Neural progenitor cell (in vitro differentiated cells): ENCODE data around the gene ATP5PF. TPM values are rescaled to one million over a fixed set of nuclear protein-coding genes. Genes with fewer than 3 reads are reported as not detected.

ENCODE experiments used
- DNase-seq: peaks from one replicate; pipeline ENCODE4 v3.0.0-alpha.2; 2016; ENCODE audit warnings: low spot score
- H2AFZ ChIP-seq: fragments of 200-600 bp; sonication (generic); replicated peaks from 2 replicates; pipeline ENCODE4 v1.6.1; 2016; ENCODE audit warnings: antibody characterized with exemption
- H3F3A ChIP-seq: fragments of 200-600 bp; sonication (generic); 2 replicates; pipeline ENCODE4 v1.6.1; 2016; ENCODE audit warnings: antibody characterized with exemption, low read depth
- H3K27ac ChIP-seq: fragments of 200-600 bp; sonication (generic); 2 replicates; pipeline ENCODE4 v1.5.1; 2016; ENCODE audit warnings: mild to moderate bottlenecking
- H3K27me3 ChIP-seq: fragments of 200-600 bp; sonication (generic); 2 replicates; pipeline ENCODE4 v1.6.1; 2016; ENCODE audit warnings: mild to moderate bottlenecking, moderate library complexity
- H3K36me3 ChIP-seq: fragments of 200-600 bp; sonication (generic); 2 replicates; pipeline ENCODE4 v1.5.1; 2016
- H3K4me1 ChIP-seq: fragments of 200-600 bp; sonication (generic); 2 replicates; pipeline ENCODE4 v1.6.1; 2016; ENCODE audit warnings: mixed run types
- H3K4me2 ChIP-seq: fragments of 200-600 bp; sonication (generic); 2 replicates; pipeline ENCODE4 v1.6.1; 2016
- H3K4me3 ChIP-seq: fragments of 200-600 bp; sonication (generic); 2 replicates; pipeline ENCODE4 v1.5.1; 2016
- H3K79me2 ChIP-seq: fragments of 200-600 bp; sonication (generic); 2 replicates; pipeline ENCODE4 v1.6.1; 2016; ENCODE audit warnings: low read depth
- H3K9ac ChIP-seq: fragments of 200-600 bp; sonication (generic); 2 replicates; pipeline ENCODE4 v1.6.1; 2016
- H3K9me3 ChIP-seq: fragments of 200-600 bp; sonication (generic); 2 replicates; pipeline ENCODE4 v1.5.1; 2016; ENCODE audit warnings: low read depth
- H4K20me1 ChIP-seq: fragments of 200-600 bp; sonication (generic); 2 replicates; pipeline ENCODE4 v1.6.1; 2016; ENCODE audit warnings: low read depth
- H3K27ac Mint-ChIP-seq: 3 replicates; pipeline ENCODE4 v1.8.0; 2021; ENCODE audit warnings: mixed read lengths
- H3K27me3 Mint-ChIP-seq: 2 replicates; pipeline ENCODE4 v1.8.0; 2022; ENCODE audit warnings: low read depth, mild to moderate bottlenecking, inconsistent platforms, moderate library complexity, mixed read lengths; ENCODE audit not compliant: insufficient read depth
- H3K36me3 Mint-ChIP-seq: 3 replicates; pipeline ENCODE4 v1.8.0; 2021; ENCODE audit warnings: mixed read lengths
- H3K4me1 Mint-ChIP-seq: 3 replicates; pipeline ENCODE4 v1.8.0; 2021; ENCODE audit warnings: mixed read lengths
- H3K4me3 Mint-ChIP-seq: 3 replicates; pipeline ENCODE4 v1.8.0; 2021; ENCODE audit warnings: mild to moderate bottlenecking, moderate library complexity, mixed read lengths
- H3K9me3 Mint-ChIP-seq: 3 replicates; pipeline ENCODE4 v1.8.0; 2020; ENCODE audit warnings: mixed read lengths
- CTCF ChIP-seq: fragments of 200-600 bp; sonication (generic); IDR thresholded peaks from 2 replicates; pipeline ENCODE4 v1.5.1; 2017; ENCODE audit warnings: antibody characterized with exemption, mild to moderate bottlenecking
- EZH2 ChIP-seq: fragments of 200-600 bp; sonication (generic); IDR thresholded peaks from 2 replicates; pipeline ENCODE4 v1.6.1; 2017; ENCODE audit warnings: antibody characterized with exemption, mild to moderate bottlenecking, moderate library complexity
- EZH2phosphoT487 ChIP-seq: fragments of 200-600 bp; sonication (generic); IDR thresholded peaks from 2 replicates; pipeline ENCODE4 v1.6.1; 2017; ENCODE audit warnings: antibody characterized with exemption
- total RNA-seq: library from RNA; depleted of rRNA; stranded (reverse); fragments of >200 nt; gene quantifications from 2 replicates; pipeline ENCODE4 v1.2.3, GENCODE V29; 2015; ENCODE audit warnings: low replicate concordance

Gene ATP5PF
- total RNA-seq, 1 donor from 2014 or later: 156 TPM

GRCh38 chr21:25772686-25773085, 38.0 kb upstream of the ATP5PF start:
- no peaks in the 10 kb centered on the region for H3K27me3 ChIP-seq
- Mint-ChIP-seq H3K27me3 (peaks cover 2% of the 10 kb centered on the region), H3K4me3 (no peak overlapping the region), H3K36me3 (no peaks in the 10 kb centered on the region), H3K4me1 (peaks cover 9% of the 10 kb centered on the region), H3K9me3 (no peaks in the 10 kb centered on the region), H3K27ac (no peak overlapping the region)
- H3K4me2 ChIP-seq: no peak overlapping the region
- no peak overlapping the region for H3K4me3 ChIP-seq
- no peak overlapping the region for H2AFZ ChIP-seq
- DNase-seq: no peak
- no peaks in the 10 kb centered on the region for H3K79me2 ChIP-seq
- H3K9me3 ChIP-seq: no peaks in the 10 kb centered on the region
- peaks cover 25% of the 10 kb centered on the region for H3F3A ChIP-seq
- H4K20me1 ChIP-seq: no peaks in the 10 kb centered on the region
- H3K27ac ChIP-seq: no peak overlapping the region
- no peak overlapping the region for H3K9ac ChIP-seq
- TF ChIP-seq EZH2 (no peak), CTCF (no peak), EZH2phosphoT487 (no peak)
- peaks cover 16% of the 10 kb centered on the region for H3K4me1 ChIP-seq
- H3K36me3 ChIP-seq: peaks cover 1% of the 10 kb centered on the region

GRCh38 chr21:25767921-25768320, 33.2 kb upstream of the ATP5PF start:
- no peak overlapping the region for H3K4me2 ChIP-seq
- H3K4me3 ChIP-seq: no peak overlapping the region
- no peak for TF ChIP-seq EZH2
- no peak for TF ChIP-seq EZH2phosphoT487
- H4K20me1 ChIP-seq: no peaks in the 10 kb centered on the region
- H3K4me3 Mint-ChIP-seq: no peak overlapping the region
- H3K27me3 Mint-ChIP-seq: no peaks in the 10 kb centered on the region
- H3K9ac ChIP-seq: no peak overlapping the region
- no peak for DNase-seq
- H3K36me3 ChIP-seq: peaks cover 23% of the 10 kb centered on the region
- no peaks in the 10 kb centered on the region for H3K79me2 ChIP-seq
- peak overlapping the region; percentile 69 for H3K27ac ChIP-seq
- no peaks in the 10 kb centered on the region for H3K27me3 ChIP-seq
- peaks cover 3% of the 10 kb centered on the region for H3K36me3 Mint-ChIP-seq
- no peak overlapping the region for H2AFZ ChIP-seq
- H3K9me3 ChIP-seq: no peaks in the 10 kb centered on the region
- no peaks in the 10 kb centered on the region for H3K9me3 Mint-ChIP-seq
- H3K4me1 ChIP-seq: peaks cover 16% of the 10 kb centered on the region
- H3F3A ChIP-seq: peaks cover 25% of the 10 kb centered on the region
- peaks cover 9% of the 10 kb centered on the region for H3K4me1 Mint-ChIP-seq
- no peak overlapping the region for H3K27ac Mint-ChIP-seq

GRCh38 chr21:25764065-25764464, 29.4 kb upstream of the ATP5PF start:
- H3K4me1 ChIP-seq: no peaks in the 10 kb centered on the region
- H3K27me3 ChIP-seq: no peaks in the 10 kb centered on the region
- no peak for DNase-seq
- Mint-ChIP-seq H3K27me3 (no peaks in the 10 kb centered on the region), H3K27ac (no peak overlapping the region), H3K4me1 (peaks cover 5% of the 10 kb centered on the region), H3K4me3 (no peak overlapping the region), H3K9me3 (no peaks in the 10 kb centered on the region), H3K36me3 (peaks cover 8% of the 10 kb centered on the region)
- no peak overlapping the region for H3K9ac ChIP-seq
- no peak overlapping the region for H3K4me3 ChIP-seq
- TF ChIP-seq CTCF (no peak), EZH2phosphoT487 (no peak), EZH2 (no peak)
- H2AFZ ChIP-seq: no peak overlapping the region
- H4K20me1 ChIP-seq: no peaks in the 10 kb centered on the region
- H3F3A ChIP-seq: peaks cover 7% of the 10 kb centered on the region
- no peak overlapping the region for H3K27ac ChIP-seq
- H3K36me3 ChIP-seq: peaks cover 31% of the 10 kb centered on the region
- H3K9me3 ChIP-seq: no peaks in the 10 kb centered on the region
- H3K4me2 ChIP-seq: no peak overlapping the region
- no peaks in the 10 kb centered on the region for H3K79me2 ChIP-seq

- Histone ChIP-seq H3F3A (no peaks in the 10 kb centered on the region), H3K4me1 (no peaks in the 10 kb centered on the region), H2AFZ (no peak overlapping the region), H3K4me2 (no peak overlapping the region), H3K9ac (no peak overlapping the region), H3K27ac (no peak overlapping the region), H3K79me2 (no peaks in the 10 kb centered on the region), H4K20me1 (no peaks in the 10 kb centered on the region), H3K36me3 (peaks cover 22% of the 10 kb centered on the region), H3K27me3 (no peaks in the 10 kb centered on the region), H3K9me3 (no peaks in the 10 kb centered on the region), H3K4me3 (no peak overlapping the region)
- Mint-ChIP-seq H3K4me3 (no peak overlapping the region), H3K36me3 (peaks cover 14% of the 10 kb centered on the region), H3K27me3 (no peaks in the 10 kb centered on the region), H3K9me3 (no peaks in the 10 kb centered on the region), H3K4me1 (no peaks in the 10 kb centered on the region), H3K27ac (no peak overlapping the region)
- TF ChIP-seq EZH2: no peak
- TF ChIP-seq EZH2phosphoT487: no peak
- TF ChIP-seq CTCF: no peak
- DNase-seq: no peak
Observed at GRCh38 chr21:25760677-25761076, 26.0 kb upstream of the ATP5PF start.
